Stimulated activated CD8-positive, alpha-beta memory T cell treated with anti-CD3 and anti-CD28 coated beads, Interleukin-15, amount 100 ng/mL, for 24 hours (primary cell): ENCODE data around the gene RABGAP1.

Experiments
- DNase-seq: peaks from one replicate; pipeline ENCODE4 v3.0.0-alpha.2; 2020; ENCODE audit warnings: low read depth

Gene RABGAP1

GRCh38 chr9:123008909-123009308 is 68.1 kb downstream of the RABGAP1 start:
- no peak for DNase-seq

DNA sequence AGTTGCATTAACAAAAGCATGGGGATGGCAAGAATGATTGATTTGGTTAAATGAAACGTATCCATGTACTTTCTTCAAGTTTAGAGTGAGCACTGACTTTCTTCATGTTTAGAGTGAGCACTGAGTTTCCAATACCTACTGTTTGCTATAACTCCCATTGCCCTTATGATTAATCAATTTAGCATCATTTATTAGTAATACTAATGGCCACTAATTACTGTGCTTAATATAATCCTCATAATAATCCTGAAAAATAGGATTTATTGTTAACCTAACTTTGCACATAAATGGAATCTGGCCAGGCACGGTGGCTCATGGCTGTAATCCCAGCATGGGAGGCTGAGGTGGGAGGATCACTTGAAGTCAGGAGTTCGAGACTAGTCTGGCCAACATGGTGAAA is 70.6 kb downstream of the RABGAP1 start:
- DNase-seq, result no peak

GRCh38 chr9:123011878-123012528 is 71.2 kb downstream of the RABGAP1 start:
- no peak for DNase-seq

DNA sequence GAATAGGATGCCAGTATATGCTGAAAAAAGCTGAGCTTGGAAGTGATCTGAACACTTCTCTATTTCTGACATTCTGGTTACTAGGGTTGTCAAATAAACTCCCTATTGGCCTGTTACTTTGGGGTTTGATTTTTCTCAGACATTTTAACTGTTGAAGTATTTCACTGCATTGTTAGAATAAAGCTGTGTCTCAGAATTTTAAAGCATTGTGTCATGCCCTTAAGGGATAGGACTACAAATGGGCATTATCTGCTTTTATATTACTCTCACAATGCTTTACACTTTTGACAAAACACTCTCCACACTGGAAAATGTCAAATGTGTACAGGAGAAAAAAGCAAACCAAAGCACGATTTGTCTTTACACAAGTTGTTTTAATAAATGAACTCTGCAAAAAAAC is 75.8 kb downstream of the RABGAP1 start:
- DNase-seq, result no peak

DNA sequence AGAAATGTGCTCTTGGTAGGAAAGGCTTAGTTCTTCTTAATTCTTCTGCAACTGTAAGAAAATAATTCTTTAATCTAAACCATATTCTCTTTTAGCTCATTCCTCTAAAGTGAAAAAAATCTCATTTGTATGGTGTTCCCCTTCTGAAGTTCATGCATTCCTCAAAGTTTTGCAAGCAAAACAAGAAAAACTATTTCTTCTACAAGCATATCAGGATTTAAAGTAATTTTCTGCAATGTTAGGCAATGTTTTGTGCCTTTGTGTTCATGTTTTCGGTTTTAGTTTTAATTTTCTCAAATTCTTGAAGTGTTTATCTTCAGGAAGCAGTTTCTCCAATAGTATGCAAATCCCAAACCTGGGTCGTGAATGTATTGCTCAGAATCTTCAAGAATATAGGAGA is 80.0 kb downstream of the RABGAP1 start:
- DNase-seq, result no peak

DNA sequence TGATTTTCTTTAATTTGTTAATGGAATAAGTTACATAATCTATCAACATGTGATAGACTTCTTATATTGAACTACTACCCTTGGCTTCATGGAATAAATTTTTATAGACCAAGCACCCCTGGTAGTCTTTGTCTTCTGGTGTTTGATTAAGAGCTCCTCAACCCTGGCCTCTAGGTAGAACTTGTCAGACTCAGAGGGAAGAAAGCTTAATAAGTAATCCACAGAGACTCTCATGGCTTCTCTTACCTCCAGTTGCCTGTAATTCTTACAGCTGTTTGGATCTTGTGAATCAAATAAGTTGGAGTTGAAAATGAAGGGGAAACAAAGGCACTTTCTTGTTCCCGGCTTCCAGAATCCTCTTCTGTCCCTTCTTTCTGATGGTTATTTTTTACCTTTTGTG is 85.6 kb downstream of the RABGAP1 start:
- DNase-seq, result no peak

DNA sequence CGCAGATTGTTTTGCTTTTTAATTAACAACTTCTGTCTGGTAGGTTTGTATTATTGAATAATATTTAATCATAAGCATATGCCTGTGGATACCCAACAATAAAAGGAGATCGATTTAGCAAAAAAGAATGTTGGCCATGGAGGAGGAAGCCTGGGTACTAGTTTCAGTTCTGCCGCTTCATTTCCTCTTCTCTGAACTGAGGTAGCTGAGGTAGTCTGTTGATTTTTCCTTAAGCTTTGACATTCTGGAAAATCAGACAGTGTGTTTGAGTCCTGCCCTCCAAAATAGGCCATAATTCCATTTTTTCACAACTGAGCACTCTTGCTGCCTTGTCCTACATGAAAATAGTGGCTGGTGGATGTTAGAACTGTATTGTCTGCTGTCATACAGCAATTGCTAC is 86.7 kb downstream of the RABGAP1 start:
- no peak for DNase-seq

GRCh38 chr9:123028136-123028535 is 87.3 kb downstream of the RABGAP1 start:
- DNase-seq, result no peak

GRCh38 chr9:123028973-123029372 is 88.2 kb downstream of the RABGAP1 start:
- DNase-seq, result no peak

DNA sequence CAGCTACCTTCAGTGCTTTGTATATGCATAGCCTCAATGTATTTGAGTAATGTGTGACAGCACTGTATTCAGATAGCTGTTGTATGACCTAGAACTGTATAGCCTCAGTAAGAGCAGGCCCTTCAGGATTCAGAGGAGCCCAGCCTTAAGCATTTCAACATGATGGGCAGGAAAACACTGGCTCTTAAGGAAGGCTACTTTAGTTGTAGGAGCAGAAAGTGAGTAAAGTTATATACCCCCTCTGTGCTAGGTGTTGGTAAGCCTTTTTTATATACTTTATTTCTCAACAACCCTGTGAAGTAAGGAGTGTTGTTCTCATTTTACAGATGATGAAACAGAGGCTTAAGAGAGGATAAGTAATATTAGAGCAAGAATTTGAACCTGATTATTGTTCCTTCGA is 91.1 kb downstream of the RABGAP1 start:
- DNase-seq, result no peak

GRCh38 chr9:123033352-123033751 is 92.5 kb downstream of the RABGAP1 start, which contains the start of gene GPR21:
TSS of gene GPR21 (plus strand) at chr9:123033667. CDS start at chr9:123034567, 900 bp downstream.
- DNase-seq, result no peak

DNA sequence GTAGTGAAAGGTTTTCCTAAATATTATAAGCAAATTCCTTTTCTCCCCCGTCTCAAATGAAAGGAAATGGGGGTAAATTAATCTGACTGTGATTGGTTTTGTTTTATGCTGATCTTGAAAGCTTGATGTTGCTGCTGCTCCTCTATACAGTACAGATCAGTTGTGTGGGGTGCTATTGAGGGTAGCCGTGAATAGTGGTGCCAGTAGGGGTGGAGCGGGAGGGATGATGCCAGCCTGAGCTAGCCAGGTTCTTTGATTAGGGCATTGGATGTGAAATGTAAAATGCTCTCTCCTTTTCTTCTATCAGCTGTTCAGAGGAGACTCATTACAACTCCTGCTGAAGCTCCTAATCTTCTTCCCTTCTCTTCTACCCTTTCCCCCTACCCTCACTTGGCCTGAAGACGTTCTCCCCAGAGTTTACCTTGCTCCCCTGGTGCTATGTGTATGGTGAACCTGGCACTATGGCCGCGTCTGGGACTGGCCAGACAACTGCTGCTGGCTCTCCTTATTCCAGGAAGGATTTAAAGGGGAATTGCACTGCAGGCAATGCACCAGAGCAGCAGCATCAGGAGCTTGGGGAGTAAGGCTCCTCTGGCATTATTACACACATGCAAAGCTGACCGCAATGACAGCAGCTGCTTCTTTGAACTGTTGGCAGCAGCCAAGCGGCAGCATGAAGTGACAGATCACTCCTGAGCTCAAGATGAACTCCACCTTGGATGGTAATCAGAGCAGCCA is 93.2 kb downstream of the RABGAP1 start:
- no peak for DNase-seq

- no peak for DNase-seq
Measured at GRCh38 chr9:123034881-123035510, 94.2 kb downstream of the RABGAP1 start.

DNA sequence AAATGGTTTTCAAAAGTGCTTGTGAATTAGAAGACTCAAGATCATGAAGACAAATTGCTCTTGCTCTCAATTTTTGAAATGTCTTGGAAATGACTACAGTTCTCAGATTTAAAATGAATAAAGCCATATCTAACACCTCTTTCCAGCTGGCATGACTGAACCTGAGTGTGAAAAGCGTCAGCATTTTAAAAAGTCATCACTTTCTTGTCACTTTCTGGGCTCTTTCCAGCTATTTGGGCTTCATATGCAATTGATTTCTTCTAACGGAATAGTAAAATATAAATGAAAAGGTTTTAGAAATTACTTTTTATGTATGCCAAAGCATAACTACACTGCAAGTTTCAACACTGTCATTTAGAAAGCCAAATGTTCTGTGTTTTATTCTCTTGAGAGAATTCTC is 95.0 kb downstream of the RABGAP1 start:
- no peak for DNase-seq

DNA sequence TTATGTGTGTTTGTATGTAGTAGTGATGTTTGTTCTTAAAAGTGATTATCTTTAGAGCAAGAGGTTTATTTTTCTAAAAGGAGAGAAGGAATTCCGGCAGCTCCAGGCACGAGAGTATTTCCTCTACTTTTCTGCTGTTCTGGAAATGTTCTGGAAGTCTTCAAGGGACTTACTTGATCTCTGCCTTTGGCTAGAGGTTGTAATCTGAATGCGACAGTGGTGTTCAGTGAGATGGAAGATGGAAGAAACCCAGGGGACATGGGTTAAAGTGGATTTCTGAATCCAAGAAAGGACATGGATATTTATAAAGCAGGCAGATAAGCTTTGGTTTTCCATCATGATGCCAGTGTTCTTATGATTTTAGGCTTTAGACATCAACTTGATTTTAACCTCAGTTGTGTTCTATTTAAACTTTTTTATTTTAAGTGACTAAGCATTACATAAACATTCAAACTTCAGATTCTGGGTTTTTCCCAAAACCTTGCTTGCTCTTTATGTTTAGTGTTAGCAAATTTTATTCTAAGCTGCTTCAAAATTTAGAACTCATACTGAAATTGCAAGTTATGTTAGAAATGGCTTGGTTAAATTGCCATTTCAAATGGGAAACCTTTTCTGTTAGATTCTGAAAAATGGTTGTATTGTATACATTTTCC is 96.2 kb downstream of the RABGAP1 start:
- no peak for DNase-seq

GRCh38 chr9:123039617-123040219 is 98.9 kb downstream of the RABGAP1 start:
- DNase-seq, result no peak

DNA sequence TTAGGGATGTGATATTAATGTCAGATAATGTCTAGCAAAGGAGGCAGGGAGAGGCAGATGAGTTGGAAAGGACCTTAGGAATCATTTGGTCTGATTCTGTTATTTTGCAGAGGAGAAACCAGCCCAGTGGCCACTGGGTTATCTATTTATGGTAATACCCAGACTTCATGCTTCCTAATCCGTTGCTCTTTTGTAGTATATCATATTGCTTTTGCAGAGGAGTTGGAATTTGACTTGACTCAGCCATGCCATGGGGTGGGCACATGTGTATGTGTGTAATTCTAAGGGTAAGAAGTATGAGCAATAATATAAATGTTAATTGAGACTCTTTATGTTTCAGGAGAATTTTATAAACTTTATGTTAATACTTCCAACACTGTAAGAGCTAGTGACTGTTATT is 100.0 kb downstream of the RABGAP1 start:
- no peak for DNase-seq

- DNase-seq, result no peak
Measured at GRCh38 chr9:123041489-123041888, 100.7 kb downstream of the RABGAP1 start.

GRCh38 chr9:123043081-123043939 is 102.5 kb downstream of the RABGAP1 start:
- no peak for DNase-seq

DNA sequence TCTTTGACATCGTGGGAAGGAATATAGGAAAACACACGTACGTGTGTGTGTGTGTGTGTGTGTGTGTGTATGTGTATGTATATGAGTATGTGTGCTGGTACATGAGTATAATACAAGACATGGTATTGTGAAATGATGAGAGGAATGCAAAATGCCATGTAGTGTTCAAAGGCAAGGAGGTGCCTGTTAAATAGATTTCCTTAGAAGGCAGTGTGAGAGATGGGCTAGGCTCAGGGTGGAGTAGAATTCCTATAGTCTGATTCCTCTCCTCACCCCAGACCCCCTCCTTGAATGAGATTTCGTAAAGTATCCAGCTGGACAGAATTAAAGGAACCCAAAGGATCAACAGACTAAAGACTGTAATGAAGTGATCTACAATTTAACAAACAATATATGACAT is 103.8 kb downstream of the RABGAP1 start:
- no peak for DNase-seq

GRCh38 chr9:123046406-123047195 is 105.8 kb downstream of the RABGAP1 start:
- no peak for DNase-seq
